ENCODE results near the gene PPP2R2D.

DNA sequence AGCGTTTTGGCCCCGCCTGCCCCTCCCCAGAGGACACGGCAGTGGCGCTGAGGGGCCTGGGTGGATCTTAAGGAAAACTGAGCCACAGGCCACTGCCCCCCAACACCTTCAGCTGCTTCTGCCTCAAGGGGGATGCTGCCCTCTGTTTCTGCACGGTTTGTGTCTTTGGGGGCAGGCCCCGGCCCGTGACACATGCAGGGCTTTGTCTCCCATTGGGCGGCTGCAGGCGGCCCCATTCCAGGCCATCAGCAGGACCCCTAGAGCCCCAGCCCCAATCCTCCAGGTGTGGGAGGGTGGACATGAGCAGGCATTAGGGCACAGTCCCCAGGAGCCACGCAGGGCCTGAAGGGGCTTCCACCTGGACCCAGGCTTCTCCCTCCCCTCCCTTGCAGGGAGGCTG lies 25.3 kb upstream of the PPP2R2D start:
- TF ChIP-seq POLR2A (IDR thresholded peaks at IDR 0.05; ENCODE audit: low read length) (no peak), GATA1 (IDR thresholded peaks at IDR 0.05; ENCODE audit: low read depth, low read length) (no peak)
